Progenitor cell of endocrine pancreas (in vitro differentiated cells): ENCODE measurements around the gene CDKL2. TPM values are rescaled to one million over a fixed set of nuclear protein-coding genes. Genes with fewer than 3 reads are reported as not detected.

ENCODE experiments used
- DNase-seq: peaks from one replicate; pipeline ENCODE4 v3.0.0; 2021; ENCODE audit warnings: low spot score; ENCODE audit not compliant: unreplicated experiment
- H3K27ac Mint-ChIP-seq: 2 replicates; pipeline ENCODE4 v1.8.0; 2021; ENCODE audit warnings: mild to moderate bottlenecking, moderate library complexity, mixed read lengths
- H3K27me3 Mint-ChIP-seq: 2 replicates; pipeline ENCODE4 v1.8.0; 2021; ENCODE audit warnings: mixed read lengths
- H3K36me3 Mint-ChIP-seq: 2 replicates; pipeline ENCODE4 v1.8.0; 2022; ENCODE audit warnings: mixed read lengths; ENCODE audit not compliant: insufficient read depth
- H3K4me1 Mint-ChIP-seq: 2 replicates; pipeline ENCODE4 v1.8.0; 2021; ENCODE audit warnings: low read depth, mixed read lengths
- H3K4me3 Mint-ChIP-seq: 2 replicates; pipeline ENCODE4 v1.8.0; 2021; ENCODE audit warnings: low read depth, mild to moderate bottlenecking, moderate library complexity, mixed read lengths
- H3K9me3 Mint-ChIP-seq: 2 replicates; pipeline ENCODE4 v1.8.0; 2021; ENCODE audit warnings: low read depth, mixed read lengths
- total RNA-seq: library from RNA; stranded (reverse); gene quantifications from 2 replicates; pipeline ENCODE4 v1.2.1, GENCODE V29; 2021
- TF ChIP-seq, protein P1 (sequence below): fragments of 200-600 bp; sonication (generic); IDR thresholded peaks from one replicate; pipeline ENCODE4 v1.5.0; 2021; ENCODE audit warnings: antibody characterized with exemption, mild to moderate bottlenecking; ENCODE audit not compliant: unreplicated experiment

The CDKL2 gene
- total RNA-seq, 1 donor from 2014 or later: 3.0 TPM

DNA sequence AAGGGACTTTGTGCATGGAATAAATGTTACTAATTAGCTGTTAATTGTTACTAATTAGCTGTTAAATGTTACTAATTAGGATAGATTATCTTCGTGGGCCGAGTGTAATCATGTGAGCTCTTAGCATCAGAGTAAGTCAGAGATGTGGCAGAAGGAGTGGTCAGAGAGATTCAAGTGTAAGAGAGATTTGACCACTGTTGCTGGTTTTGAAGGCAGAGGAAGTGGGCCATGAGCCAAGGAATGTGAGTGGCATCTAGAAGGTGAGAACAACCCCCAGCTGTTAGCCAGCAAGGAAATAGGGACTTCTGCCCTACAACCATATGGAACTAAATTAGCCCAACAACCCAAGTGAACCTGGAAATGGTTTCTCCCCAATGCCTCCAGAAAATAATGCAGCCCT is 46.3 kb downstream of the CDKL2 start:
- H3K9me3 Mint-ChIP-seq: peaks cover 11% of the 10 kb centered on the region
- H3K4me3 Mint-ChIP-seq: no peak overlapping the region
- H3K4me1 Mint-ChIP-seq: no peaks in the 10 kb centered on the region
- no peaks in the 10 kb centered on the region for H3K27me3 Mint-ChIP-seq
- no peak for DNase-seq
- TF ChIP-seq, protein P1, sequence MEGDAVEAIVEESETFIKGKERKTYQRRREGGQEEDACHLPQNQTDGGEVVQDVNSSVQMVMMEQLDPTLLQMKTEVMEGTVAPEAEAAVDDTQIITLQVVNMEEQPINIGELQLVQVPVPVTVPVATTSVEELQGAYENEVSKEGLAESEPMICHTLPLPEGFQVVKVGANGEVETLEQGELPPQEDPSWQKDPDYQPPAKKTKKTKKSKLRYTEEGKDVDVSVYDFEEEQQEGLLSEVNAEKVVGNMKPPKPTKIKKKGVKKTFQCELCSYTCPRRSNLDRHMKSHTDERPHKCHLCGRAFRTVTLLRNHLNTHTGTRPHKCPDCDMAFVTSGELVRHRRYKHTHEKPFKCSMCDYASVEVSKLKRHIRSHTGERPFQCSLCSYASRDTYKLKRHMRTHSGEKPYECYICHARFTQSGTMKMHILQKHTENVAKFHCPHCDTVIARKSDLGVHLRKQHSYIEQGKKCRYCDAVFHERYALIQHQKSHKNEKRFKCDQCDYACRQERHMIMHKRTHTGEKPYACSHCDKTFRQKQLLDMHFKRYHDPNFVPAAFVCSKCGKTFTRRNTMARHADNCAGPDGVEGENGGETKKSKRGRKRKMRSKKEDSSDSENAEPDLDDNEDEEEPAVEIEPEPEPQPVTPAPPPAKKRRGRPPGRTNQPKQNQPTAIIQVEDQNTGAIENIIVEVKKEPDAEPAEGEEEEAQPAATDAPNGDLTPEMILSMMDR: no peak
- H3K36me3 Mint-ChIP-seq: peaks cover 4% of the 10 kb centered on the region
- H3K27ac Mint-ChIP-seq: no peak overlapping the region

DNA sequence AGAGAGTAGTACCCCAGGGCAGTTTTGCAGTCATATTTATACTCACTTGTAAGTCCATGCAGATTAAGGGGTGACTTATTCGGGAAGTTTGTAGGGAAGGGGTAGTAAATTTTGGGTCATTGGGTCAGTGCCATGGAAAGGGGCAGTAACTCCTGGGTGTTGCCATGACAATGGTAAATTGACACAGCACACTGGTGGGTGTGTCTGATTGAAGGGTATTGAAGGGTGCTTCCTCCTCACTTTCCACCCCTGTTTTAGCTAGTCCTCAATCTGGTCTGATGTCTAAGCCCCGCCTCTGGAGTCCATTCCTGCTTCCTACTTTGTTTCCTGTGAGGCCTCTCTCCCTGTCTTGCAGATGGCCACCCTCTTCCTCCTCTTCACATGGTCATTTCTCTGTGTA is 62.6 kb downstream of the CDKL2 start:
- peaks cover 8% of the 10 kb centered on the region for H3K9me3 Mint-ChIP-seq
- no peaks in the 10 kb centered on the region for H3K4me1 Mint-ChIP-seq
- H3K36me3 Mint-ChIP-seq: no peaks in the 10 kb centered on the region
- DNase-seq: no peak
- H3K27ac Mint-ChIP-seq: no peak overlapping the region
- H3K4me3 Mint-ChIP-seq: no peak overlapping the region
- TF ChIP-seq, protein P1: no peak
- H3K27me3 Mint-ChIP-seq: peaks cover 3% of the 10 kb centered on the region

DNA sequence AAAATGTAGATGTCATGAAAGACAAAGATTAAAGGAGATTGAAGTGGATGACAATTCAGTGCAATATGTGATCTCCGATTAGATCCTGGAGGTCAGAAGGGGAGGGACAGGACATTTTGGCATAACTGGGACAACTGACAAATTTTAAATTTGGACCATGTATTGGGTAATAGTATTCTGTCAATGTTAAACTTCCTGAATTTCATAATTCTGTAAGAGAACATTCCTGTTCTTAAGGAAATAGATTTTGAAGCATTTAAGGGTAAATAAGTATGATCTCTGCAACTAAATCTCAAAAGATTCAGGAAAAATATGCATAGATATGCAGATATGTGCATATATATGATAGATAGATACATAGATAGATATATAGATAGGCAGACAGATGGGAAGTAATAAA is 63.4 kb downstream of the CDKL2 start:
- peaks cover 10% of the 10 kb centered on the region for H3K9me3 Mint-ChIP-seq
- TF ChIP-seq, protein P1: no peak
- peaks cover 3% of the 10 kb centered on the region for H3K27me3 Mint-ChIP-seq
- no peaks in the 10 kb centered on the region for H3K36me3 Mint-ChIP-seq
- peaks cover 1% of the 10 kb centered on the region for H3K4me1 Mint-ChIP-seq
- H3K4me3 Mint-ChIP-seq: no peak overlapping the region
- H3K27ac Mint-ChIP-seq: no peak overlapping the region
- DNase-seq: no peak

DNA sequence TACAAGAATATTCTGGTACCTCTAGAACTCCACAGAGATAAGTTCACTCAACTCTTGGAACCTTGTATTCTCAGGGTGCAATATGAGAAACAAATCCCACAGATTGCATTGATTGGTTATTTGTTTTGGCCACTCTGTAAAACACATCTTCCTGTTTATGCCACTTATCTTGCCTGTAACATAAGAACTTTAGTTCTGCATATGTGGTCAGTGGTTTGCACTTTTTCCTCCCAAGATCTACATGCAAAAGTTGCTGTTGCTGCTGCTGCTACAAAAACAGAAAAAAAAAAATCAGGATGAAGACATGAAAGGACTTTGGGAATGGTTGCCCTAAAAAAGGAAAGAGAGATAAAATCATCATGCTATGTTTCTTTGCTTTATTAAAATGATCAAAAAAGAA is 64.8 kb downstream of the CDKL2 start:
- DNase-seq: no peak
- no peak overlapping the region for H3K4me3 Mint-ChIP-seq
- H3K27ac Mint-ChIP-seq: no peak overlapping the region
- TF ChIP-seq, protein P1: no peak
- H3K9me3 Mint-ChIP-seq: peaks cover 12% of the 10 kb centered on the region
- no peaks in the 10 kb centered on the region for H3K36me3 Mint-ChIP-seq
- no peaks in the 10 kb centered on the region for H3K27me3 Mint-ChIP-seq
- peaks cover 3% of the 10 kb centered on the region for H3K4me1 Mint-ChIP-seq

DNA sequence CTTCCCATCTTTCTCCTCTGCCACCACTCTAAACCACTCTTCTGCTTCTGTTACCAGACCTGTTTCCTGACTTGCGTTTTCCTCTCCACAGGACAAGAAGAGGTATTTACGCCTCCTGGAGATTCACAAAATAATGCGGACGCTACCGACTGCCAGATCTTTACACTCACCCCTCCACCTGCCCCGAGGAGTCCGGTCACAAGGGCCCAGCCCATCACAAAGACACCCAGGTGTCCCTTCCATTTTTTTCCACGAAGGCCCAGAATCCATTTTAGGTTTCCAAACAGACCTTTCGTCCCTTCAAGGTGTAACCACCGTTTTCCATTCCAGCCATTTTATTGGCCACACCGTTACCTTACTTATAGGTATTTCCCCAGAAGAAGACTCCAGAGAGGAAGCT is 66.3 kb downstream of the CDKL2 start:
- TF ChIP-seq, protein P1: no peak
- Mint-ChIP-seq H3K27me3 (peaks cover 4% of the 10 kb centered on the region), H3K9me3 (peaks cover 12% of the 10 kb centered on the region), H3K27ac (no peak overlapping the region), H3K4me1 (peaks cover 5% of the 10 kb centered on the region), H3K36me3 (no peaks in the 10 kb centered on the region), H3K4me3 (no peak overlapping the region)
- no peak for DNase-seq

DNA sequence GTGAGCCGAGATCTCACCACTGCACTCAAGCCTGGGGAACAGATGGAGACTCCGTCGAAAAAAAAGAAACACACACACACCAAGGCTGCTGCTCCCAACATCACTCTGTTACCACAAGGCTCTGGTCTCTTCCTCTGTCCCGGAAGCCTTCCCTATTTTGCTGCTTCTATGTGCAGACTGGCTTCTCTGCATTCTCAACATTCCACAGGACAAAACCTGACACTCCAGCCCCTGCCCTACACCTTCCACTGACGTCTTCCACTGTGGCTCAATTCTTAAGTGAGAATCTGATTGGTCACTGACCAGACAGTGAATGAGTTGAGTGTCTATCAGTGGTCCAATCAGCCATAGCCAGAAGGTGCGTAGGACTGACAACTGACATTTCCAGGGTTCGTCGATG is 68.5 kb downstream of the CDKL2 start:
- no peak for DNase-seq
- H3K4me3 Mint-ChIP-seq: no peak overlapping the region
- TF ChIP-seq, protein P1: no peak
- peaks cover 4% of the 10 kb centered on the region for H3K9me3 Mint-ChIP-seq
- H3K36me3 Mint-ChIP-seq: no peaks in the 10 kb centered on the region
- peaks cover 8% of the 10 kb centered on the region for H3K27me3 Mint-ChIP-seq
- peaks cover 5% of the 10 kb centered on the region for H3K4me1 Mint-ChIP-seq
- H3K27ac Mint-ChIP-seq: no peak overlapping the region
